T-helper 1 cell treated with Interleukin-12 subunit alpha and Interleukin-12 subunit beta and Interleukin-4 antibody, amounts not matched to agents 30 ng/mL and 1 ng/mL, for 36 hours (primary cell): Measurements from ENCODE around the gene EEFSEC. TPM values are rescaled to one million over a fixed set of nuclear protein-coding genes. Genes with fewer than 3 reads are reported as not detected.

Source experiments
- intact Hi-C: fragments of 100-400 bp; cut with micrococcal nuclease; formaldehyde crosslinking; loops from one replicate; pipeline ENCODE4 v1.15.1; 2024
- total RNA-seq: library from RNA; stranded (reverse); gene quantifications from 2 replicates; pipeline ENCODE4 v1.2.3, GENCODE V29; 2022

EEFSEC gene
- total RNA-seq, 1 donor from 2014 or later, result 15.9 TPM

DNA sequence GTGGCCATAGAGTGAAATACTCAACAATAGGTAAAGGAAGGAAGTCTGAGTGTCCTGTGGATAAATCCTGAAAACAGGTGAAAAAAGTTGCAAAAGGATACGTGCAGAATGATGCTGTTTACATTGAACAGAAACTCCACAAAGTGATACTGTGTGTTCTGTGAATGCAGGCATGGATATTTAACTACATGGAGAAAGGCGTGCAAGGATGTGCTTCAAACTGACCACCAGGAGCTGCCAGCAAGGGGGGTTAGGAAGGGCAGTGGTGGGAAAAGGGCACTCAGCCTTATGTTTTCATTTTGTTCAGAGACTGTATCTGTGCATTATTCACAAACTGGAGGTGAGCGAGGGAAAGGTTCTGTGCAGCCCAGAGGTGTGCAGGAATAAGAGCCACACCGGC, 266.0 kb downstream of the EEFSEC start:
- intact Hi-C loops, result no loop called here

DNA sequence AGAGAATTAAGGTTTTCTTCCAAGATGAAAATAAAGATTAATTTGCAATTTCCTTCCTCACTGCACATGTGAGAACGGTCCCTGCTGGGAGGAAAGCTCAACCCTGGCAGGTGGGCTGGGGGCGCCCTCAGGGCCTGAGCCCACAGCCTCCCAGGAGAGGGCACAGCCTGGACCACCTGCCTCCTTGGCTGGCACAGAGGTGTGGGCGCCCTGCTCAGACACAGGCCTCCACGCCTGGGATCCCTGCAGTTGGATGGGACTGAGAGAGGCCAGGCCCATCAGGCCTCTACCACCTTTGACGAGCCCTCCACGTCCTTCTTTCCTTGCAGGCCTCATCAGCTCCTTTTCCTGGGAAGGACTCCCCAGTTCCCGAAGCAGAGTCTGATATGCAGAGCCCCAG, 267.0 kb downstream of the EEFSEC start:
- intact Hi-C loops, result no loop called here

DNA sequence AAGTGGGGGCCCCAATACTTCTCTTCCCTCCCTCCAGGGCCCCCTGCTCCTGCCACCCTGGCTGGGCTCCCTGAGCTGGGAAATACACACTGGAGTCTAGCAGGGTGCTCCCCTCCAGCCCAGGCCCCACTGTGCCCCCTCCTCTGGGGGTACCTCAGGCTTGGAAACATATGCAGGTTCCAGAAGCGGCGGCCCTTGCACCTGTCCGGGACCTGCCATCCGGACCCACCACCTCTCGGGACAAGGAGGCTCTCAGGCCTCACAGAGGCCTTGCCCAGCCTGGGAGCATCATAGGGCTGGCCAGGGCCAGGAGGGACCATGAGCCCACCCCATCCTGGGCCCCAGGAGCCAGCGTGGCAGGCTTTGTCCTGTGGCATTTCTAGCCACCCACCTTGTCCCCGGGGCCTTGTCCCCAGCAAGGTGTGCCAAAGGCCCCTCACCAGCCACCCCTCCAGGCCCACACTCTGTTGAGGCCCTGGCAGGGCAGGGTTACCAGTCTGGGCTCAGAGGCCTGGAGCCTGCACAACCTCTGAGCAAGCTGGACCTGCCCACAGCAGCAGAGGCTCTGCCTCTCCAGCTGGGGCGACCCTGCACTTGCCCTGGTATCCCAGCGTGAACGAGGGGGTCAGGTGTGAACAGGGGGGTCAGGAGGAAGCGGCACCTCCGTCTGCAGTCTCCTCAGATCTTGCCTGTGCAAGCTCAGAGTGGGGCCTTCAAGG, 267.6 kb downstream of the EEFSEC start:
- intact Hi-C loops, result no loop called here

DNA sequence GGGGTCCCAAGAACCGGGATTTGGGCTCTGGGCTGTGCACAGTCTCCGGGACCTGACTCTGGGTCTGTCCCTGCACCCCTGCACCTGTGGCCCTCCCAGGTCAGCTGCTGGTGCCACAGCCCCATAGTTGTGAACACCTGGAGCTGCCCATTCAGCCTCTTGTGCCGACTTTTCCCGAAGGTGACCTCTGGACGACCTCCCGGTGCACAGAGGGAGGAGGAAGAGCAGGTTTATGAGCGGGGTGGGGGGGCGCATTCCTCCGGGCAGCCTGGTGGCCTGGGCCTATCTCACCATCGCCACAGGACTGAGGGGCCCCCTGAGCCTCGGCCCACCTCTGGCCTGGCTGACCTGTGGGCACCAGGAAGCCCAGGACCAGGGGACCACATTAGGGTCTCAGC, 268.2 kb downstream of the EEFSEC start:
- intact Hi-C loops, result no loop called here

DNA sequence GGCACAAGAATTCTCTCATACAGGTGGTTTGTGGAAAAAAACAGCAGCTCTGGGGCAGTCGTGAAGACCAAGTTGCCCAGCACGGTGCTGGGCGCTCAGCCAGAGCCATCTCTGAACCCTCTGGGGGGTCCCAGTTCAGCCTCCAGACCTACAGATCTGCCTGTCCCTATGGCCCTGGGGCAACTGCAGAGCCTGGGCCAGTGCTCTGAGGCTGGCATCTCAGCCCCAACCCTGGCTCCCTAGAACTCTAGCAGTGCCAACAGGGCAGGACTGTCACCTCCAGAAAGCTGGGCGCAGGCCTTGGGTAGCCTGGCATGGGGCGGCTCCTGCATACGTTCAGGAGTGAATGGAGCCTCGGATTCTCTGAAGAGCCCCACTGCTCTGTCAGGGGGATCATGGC, 268.7 kb downstream of the EEFSEC start:
- intact Hi-C loops, result no loop called here

DNA sequence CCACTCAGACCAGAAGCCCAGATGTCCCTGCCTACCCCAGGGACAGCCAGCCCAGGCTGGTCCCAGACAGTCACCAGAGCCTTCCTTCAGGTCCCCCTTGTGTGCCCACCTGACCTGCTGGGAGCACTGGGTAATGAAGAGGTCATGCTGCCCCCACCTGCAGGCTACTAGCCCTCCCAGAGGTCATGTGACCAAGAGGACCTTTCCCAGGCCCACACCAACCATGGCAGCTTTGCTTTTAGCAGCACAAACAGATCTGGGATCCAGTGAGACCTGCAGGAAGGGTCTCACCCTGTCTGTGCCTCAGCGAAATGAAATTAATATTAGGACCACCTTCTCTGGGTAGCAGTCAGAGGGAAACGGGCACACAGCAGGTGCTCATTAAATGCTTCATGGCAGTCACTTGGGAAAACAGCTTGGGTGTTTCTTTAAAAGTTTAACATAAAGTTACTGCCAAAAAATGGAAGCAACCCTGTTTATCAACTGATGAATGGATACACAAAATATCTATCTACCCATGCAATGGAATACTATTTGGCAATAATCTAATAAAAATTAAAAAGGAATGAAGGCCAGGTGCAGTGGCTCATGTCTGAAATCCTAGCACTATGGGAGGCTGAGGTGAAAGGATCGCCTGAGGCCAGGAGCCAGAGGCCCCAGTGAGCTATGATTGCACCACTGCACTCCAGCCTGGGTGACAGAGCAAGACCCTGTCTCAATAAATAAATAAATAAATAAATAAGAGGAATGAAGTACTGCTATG, 269.7 kb downstream of the EEFSEC start:
- intact Hi-C loops, result no loop called here

DNA sequence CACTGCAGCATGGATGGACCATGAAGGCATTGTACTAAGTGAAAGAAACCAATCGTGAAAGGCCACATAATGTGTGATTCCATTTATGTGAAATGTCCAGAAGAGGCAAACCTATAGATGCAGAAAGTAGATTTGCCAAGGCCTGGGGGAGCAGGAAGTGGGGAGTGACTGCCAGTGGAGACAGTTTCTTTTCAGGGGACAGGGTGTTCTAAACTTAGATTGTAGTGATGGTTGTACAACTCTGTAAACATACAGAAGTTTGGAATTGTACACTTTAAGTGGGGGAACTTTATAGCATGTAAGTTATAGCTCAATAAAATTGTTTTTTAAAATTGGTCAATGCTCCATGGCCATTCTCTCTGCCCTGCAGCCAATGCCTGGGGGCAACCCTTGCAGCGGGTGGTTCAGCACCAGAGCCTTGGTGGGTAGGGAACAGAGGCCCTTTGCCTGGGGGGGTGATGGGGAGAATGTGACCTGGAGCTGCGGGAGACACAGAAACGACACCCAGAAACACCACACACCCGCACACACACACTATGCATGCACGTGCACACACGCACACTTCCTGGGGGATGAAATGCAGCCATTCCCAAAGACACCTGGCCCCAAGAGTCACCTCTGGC, 270.4 kb downstream of the EEFSEC start:
- intact Hi-C loops, result no loop called here

DNA sequence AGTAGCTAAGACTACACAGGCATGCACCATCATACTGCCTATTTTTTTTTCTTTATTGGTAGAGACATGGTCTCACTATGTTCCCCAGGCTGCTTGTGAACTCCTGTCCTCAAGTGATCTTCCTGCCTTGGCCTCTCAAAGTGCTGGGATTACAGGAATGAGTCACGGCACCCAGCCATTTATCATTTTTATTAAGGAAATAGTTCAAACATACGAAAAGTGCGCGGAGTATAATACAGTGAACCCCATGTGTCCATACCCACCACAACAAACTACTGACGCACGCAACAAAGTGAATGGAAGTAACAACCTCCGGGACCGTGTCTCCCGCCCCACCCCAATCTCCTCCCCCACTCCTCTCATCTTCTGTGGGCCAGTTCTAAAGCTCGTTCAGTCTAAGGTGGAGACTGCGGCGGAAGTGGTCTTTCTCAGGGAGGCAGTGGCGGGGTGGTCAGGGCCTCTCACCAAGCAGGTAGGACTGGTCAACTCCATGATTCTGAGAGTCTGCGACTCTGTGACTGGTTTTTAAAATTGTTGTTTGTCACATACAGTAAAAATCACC, 271.3 kb downstream of the EEFSEC start:
- intact Hi-C loops, result no loop called here

DNA sequence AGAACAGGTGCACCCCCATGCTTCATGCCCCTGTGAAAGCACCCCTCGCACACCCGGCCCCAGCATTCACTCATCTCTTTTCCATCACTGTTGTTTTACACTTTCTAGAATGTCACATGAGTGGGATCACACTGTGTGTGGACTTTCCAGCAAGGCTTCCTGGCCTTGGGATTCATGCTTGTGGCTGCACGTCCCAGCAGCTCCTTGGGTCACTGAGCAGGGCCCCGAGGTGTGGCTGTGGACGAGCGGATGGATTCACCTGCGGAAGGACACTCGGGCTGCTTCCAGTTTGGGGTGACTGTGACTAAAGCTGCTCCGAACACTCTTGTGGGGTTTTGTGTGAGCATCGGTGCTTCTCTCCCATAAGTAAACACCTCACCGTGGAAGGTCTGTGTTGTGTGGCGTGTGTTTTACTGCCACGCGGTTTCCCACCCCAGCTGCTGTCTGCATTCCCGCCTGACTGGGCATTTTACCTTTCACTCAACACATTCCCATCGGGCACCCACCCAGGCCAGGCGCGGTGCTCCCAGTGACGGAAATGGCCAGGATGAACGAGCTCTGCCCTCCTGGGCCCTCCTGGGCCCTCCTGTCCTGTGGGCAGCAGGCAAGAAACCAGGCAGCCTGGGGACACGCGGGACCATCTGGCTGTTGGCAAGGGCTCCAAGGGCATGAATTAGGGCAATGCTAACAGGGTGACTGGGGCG, 272.0 kb downstream of the EEFSEC start:
- intact Hi-C loops, result no loop called here

DNA sequence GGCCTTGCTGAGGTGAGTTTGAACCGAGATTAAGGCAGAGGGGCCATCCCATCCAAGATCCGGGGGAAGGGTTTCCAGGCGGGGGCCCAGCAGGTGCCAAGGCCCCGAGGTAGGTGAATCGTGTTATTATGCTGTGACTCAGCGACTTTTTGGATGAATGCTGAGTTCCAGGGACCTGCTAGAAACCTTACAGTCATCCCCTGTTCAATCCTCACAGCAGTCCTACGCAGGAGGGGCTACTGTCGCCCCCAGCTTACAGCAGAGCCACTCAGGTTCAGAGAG, 272.5 kb downstream of the EEFSEC start:
- intact Hi-C loops, result loop anchor here (1.0 to 2.0 kb wide), 4 partner anchors 61 to 331 kb away; no protein-coding TSS in a partner anchor

DNA sequence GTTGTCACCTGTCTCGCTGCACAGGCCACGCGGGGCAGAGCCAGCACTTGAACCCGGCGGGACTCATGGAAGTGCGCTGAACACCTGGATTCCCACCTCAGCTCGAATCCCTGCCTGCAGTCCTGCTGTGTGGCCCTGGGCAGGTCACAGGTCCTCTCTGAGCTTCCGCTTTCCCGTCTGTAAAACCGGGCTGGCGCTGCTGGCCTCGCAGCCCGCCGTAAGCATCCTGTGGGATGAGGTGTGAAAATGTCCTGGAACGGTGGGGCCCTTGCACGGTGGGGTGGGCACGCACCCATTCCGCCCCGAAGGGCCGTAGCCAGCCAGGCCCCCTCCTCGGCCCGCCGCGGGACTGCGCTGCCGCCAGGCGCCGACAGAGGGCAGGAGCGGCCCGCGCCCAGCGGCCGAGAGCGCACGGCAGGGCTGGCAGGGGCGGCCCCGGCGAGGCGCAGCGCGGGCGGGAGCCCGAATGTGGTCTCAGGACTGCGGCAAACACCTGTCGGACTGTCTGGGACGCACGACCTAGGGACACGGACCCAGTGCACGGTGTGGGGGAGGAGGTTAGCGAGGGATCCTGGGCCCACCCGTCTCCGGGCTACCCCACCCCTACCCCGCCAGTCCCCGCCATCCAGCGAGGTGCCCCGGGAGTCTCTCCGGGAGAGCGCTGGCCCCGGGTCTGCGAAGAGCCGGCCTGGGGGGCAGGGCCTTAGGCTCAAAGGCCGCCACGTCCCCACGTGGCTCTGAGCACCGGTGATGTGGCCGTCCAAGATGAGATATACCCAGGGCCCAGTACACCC, 273.0 kb downstream of the EEFSEC start:
- intact Hi-C loops, result loop anchor here (1.0 to 2.0 kb wide), 4 partner anchors 60 to 332 kb away; no protein-coding TSS in a partner anchor

DNA sequence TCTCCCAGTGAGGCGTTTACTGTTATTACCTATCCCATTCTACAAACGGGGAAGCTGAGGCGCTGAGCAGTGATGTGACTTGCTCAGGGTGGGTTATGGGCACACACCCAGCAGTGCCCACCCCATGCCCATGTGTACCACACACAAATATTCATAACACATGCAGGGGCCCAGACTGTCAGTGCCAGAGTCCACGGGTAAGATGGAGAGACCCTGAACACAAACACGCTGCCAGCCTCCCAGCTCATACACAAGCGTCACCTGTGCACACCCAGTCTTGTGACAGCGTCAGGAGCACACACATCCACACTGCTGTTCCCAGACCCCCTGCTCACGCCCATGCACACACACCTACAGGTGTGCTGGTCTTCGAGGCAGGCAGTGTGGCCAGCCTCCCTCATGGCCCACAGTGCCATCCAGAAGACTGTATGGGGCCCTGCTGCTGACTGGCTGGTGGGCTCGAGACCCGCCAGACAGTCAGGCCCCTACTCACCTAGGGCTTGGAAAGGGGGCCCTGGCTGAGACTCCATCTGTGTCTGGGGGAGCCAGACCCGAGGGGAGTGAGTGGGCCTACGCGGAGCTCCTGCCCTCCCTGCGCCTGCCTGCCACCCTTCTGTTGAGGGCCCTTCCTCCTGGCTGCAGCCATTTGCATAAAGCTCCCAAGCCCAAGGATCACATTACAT, 274.0 kb downstream of the EEFSEC start:
- intact Hi-C loops, result loop anchor here (2.0 kb wide), 2 partner anchors 59 to 333 kb away; no protein-coding TSS in a partner anchor

DNA sequence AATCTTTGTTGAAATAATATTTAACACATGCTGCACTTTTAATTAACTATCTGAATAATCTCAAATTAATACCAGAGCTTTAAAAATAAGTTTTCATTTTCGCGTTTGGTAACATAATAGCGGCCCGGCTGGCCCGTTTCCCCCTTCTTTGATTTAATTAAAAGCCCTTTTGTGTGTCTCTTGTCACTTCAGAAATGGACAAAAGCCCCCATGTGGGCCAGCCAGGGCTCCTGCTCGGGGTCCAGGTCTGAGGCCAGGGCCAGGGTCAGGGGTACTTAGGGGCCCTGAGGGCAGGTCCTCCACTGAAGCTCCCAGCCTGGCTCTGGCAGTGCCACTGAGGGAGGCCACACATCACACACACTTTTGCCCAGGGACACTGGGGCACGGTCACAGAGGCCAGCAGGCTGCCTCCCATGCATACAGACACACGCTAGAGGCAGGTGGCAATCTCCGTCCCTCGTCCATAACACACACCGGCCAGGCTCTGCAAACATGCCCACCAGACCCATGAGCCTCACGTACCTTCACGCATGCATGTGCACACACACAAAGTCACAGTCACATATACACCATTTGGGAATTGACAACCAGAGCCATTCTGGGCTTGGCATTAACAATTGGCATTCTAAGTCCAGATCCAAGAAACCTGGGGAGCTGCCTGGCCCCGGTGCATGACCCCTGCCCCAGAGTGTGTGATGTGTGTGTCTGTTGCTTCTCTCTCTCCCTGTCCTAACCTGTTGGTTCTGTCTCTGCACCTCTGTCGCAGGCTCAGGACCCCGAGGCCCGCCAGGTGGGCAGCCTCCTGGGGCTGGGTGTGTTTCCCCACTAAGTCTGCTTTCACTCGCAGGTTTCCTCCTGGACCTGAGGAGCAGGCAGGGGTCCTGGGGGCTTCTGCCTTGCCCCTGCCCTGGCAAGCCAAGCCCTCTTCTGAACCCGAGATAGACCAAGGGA, 274.9 kb downstream of the EEFSEC start:
- intact Hi-C loops, result loop anchor here (2.0 kb wide), 2 partner anchors 59 to 333 kb away; no protein-coding TSS in a partner anchor

DNA sequence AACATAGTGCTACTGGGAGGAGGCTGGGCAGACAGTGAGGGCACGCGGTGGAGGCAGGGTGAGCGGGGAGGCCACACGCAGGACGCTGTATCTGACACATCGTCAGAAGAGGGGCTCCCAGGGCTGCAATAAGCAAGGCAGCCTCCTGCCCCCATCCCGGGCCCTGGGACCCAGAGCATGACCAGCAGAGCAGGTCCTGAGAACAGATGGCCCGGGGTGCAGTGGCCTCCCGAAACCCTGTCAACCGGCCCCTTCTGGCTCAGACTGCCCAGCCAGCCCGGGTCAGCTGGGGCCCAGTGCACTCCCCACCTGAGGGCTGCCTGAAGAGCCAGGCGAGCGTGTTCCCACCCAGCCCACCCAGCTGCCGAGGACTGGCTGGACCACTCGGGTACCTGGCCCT, 276.0 kb downstream of the EEFSEC start:
- intact Hi-C loops, result no loop called here

DNA sequence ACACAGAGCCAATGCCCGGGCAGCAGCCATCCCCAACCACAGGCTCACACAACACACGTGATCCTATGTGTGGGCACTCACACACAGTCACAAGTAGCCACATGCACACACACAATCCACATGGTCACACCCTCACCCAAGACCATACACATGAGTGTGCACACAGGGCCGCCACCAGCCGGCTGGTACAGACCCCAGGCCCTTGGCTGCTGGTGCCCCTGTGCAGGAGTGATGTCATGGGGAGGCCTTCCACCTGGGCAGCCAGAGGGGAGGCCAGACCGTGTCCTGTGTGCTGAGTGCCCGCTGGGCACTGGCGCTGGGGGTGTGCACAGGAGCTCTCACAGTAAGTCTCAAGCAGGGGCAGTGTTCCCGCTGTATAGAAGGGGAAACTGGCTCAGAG, 276.5 kb downstream of the EEFSEC start:
- intact Hi-C loops, result no loop called here

DNA sequence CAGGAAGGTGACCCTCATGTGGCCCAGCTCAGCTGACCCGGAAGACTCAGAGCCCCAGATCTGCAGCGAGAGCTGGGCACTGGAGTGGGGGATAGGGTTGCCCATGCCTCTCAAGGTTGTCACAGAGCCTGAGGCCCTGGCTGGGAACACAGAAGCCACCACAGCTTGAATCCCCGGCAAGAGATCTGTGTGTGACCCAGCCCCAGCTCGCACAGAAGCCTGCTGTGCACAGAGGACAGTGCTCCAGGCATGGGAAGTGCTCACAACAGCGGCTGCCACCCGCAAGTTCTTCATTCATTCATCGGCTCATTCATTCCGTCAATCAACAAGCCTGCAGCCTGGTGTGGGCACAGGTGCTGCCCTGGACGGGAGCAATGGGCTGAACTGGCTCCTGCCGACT, 277.0 kb downstream of the EEFSEC start:
- intact Hi-C loops, result no loop called here

DNA sequence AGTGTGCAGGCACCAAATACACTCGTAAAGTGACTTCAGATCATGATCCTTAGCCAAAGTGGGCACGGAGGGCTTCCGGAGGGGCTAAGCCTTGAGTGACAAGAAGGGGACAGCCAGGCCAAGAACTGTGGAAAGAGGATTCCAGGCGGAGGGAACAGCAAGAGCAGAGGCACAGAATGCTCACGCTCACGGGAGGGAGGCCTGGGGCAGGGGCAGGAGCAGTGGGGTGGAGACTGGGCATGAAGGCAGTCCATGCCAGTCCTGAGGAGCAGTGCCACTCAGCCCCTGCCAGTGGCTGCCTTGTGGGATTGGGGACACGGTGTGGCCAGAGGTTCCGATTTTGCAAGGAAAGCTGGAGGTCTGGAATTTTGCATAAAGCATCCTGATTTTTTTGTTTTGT, 277.4 kb downstream of the EEFSEC start:
- intact Hi-C loops, result no loop called here

DNA sequence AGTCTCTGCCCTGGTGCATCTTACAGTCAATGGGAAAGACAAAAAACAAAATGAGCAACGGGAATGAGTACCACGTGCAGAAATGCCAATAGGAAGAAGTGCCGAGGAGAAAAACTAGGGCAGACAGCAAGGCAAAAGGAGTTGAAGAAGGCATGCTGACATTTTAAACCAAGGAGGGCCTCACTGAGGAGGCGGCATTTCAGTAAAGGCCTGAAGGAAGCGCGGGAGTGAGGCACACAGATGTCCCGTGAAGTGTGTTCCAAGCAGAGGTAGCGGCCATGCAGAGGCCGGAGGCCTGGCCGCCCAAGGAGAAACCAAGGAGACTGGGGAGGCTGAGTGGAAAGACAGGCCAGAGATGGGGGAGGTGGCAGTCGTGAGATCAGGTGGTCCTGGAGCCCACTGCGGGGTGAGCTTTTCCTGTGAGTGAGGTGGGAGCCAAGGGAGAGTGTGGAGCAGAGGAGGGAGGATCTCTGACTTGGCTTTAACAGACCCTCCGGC, 278.6 kb downstream of the EEFSEC start:
- intact Hi-C loops, result no loop called here
